ENCODE results near the gene TMEM184A. TPM values are rescaled to one million over a fixed set of nuclear protein-coding genes. Genes with fewer than 3 reads are reported as not detected.

TMEM184A gene
- total RNA-seq, 1 experiment from 2014 or later: 6.7 TPM

GRCh38 chr7:1540776-1541271 is 15.2 kb downstream of the TMEM184A start:
- DNase-seq (ENCODE audit: extremely low read depth, low read depth): no peak

- DNase-seq (ENCODE audit: extremely low read depth, low read depth): no peak
These were observed 15.9 kb downstream of the TMEM184A start for GRCh38 chr7:1539882-1540775.

GRCh38 chr7:1539181-1539881 is 16.7 kb downstream of the TMEM184A start:
- DNase-seq (ENCODE audit: extremely low read depth, low read depth): no peak

GRCh38 chr7:1538544-1539180 is 17.3 kb downstream of the TMEM184A start:
- no peak for DNase-seq (ENCODE audit: extremely low read depth, low read depth)

DNA sequence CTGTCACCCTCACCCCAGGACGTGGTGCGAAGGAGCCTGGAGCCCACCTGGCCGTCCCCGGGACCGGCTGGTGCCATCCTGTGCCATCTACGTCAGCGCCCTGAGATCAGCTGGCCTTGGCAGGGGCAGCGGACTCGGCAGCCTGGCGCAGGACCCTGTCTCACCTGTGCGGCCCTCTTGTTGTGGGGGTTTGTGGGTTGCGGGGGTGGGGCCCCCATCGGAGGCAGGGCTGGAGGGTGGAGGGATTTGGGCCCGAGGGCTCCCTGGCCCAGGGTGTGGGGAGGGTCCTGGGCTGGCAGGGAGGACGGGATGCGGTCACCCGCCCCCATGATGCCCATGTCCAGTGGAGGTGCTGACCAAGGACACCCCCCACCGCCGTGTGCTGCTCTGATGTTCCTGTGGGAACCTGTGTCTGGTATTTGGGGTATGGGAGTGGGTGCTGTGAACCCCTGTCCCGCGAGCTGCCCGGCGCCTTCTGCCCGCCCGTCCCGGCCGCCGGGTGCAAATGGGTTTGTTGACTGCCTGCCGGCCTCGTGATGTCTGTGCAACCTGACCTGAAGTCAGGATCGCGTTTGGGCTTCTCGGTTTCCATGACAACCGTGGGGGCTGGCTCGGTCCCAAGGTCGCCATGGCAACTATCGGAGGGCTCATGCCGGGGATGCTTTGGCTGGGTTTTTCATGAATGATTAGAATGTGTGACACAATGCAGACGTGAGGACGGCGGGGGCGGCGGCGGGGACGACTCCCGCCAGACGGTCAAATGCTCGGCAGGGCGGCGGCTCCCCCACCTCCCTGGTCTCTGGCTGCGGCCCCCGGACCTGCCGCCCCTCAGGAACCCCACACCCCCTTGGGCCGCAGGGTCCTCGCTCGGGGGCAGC is 18.2 kb downstream of the TMEM184A start:
- DNase-seq (ENCODE audit: extremely low read depth, low read depth): no peak

GRCh38 chr7:1536743-1537534 is 19.1 kb downstream of the TMEM184A start:
- peak; percentile 97 for DNase-seq (ENCODE audit: extremely low read depth, low read depth)

DNA sequence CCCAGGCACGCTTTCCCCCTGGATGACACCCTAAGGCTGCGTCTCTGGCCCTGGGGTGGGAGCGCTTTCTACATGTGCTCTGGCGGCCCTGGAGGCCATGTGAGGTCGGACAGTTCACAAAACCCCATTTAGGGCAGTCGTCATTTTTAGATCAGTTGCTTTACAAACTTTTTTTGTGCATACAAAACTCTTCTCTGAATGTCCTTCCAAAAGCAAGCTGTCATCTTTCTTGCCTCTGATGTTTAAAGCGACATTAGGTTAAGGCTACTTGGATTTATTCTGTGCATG is 19.6 kb downstream of the TMEM184A start:
- no peak for DNase-seq (ENCODE audit: extremely low read depth, low read depth)

DNA sequence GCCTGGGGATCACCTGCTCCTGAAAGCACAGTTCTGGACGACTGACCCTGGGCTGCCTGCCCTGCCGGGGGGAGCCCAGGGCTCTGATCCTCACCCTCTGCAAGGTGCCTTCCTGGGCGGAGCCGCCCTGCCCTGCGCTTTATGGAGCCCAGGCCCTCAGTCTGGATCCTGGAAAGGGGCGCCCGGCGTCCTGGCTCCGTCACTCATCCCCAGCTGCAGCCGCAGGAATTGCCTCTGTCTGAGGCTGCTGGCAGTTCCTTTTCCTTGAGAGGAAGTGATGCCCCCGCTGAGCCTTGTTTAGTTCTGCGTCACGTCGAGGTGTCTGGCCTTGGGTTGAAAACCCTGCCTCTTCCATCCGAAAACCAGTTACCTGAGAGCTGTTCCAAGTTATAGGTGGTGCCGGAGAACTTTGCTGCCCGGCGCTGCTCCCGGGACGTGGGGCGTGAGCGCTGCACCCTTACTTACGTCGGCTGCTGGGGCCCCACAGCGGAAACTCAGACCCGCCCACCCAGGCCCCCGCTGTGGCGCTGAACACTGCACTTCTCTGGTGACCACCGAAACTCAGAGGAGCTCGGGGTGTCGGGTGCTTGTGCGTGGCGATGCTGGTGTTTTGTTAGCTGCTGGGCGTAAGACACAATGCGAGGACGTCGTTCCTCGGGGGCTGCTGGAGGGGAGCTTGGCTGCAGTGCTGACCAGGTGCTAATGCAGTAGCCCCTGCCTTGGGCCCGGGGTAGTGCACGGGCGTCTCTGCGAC is 20.1 kb downstream of the TMEM184A start:
- DNase-seq (ENCODE audit: extremely low read depth, low read depth): no peak

- no peak for DNase-seq (ENCODE audit: extremely low read depth, low read depth)
These were observed 20.9 kb downstream of the TMEM184A start for GRCh38 chr7:1535100-1535458.

DNA sequence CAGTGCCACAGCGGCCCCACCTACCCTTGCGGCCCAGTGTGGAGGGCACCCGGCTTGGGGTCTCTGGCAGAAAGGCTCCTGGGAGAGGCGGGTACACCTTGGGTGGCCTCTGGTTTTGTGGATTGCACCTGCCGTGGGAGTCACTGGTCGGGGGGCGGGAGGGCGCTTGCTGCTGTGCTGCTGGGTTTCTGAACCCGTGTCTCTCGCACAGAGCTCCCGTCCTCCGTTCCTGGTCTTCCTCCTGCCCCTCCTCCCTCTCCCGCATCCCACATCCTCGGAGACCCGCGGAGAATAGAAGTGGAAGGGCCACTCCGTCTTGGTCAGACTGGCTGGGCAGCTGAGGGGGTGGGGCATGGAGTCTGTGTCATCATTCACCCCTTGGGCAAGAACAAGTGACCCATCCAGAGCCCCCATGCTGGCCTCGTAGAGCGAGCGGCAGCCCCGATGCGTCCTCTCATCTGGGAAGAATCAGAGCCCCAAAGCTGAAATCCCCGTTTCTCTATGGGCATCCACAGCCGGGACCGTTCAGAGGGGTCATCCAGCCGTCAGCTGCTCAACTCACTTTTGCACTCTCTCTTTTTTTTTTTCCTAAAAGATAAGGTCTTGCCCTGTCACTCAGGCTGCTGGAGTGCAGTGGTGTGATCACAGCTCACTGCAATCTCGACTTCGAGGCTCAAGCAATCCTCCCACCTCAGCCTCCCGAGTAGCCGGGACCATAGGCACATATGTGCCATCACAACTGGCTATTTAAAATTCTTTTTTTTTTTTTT is 21.5 kb downstream of the TMEM184A start:
- DNase-seq (ENCODE audit: extremely low read depth, low read depth): no peak

GRCh38 chr7:1533547-1534329 is 22.3 kb downstream of the TMEM184A start:
- DNase-seq (ENCODE audit: extremely low read depth, low read depth): peak; percentile 75

GRCh38 chr7:1533255-1533546 is 22.8 kb downstream of the TMEM184A start:
- no peak for DNase-seq (ENCODE audit: extremely low read depth, low read depth)

GRCh38 chr7:1532456-1533254 is 23.4 kb downstream of the TMEM184A start:
- peak; percentile 85 for DNase-seq (ENCODE audit: extremely low read depth, low read depth)

GRCh38 chr7:1531979-1532455 is 24.0 kb downstream of the TMEM184A start:
- DNase-seq (ENCODE audit: extremely low read depth, low read depth): no peak

- no peak for DNase-seq (ENCODE audit: extremely low read depth, low read depth)
These were observed 24.6 kb downstream of the TMEM184A start for GRCh38 chr7:1531263-1531978.

GRCh38 chr7:1530946-1531262 is 25.1 kb downstream of the TMEM184A start:
- no peak for DNase-seq (ENCODE audit: extremely low read depth, low read depth)
